Panc1 (cell line): ENCODE measurements around the gene TNRC6B. TPM values are rescaled to one million over a fixed set of nuclear protein-coding genes. Genes with fewer than 3 reads are reported as not detected.

Experiments
- ATAC-seq: fragments of 200-7000 bp; cut with Tn5 transposase; 2 replicates; pipeline ENCODE4 v1.9.1; 2020; ENCODE audit warnings: mild to moderate bottlenecking, moderate library complexity
- BruUV-seq: library from RNA; stranded (reverse); fragments of 400-500 nt; replicated peaks from 2 replicates; lab custom pipeline; 2021; lab: Mats Ljungman, UMichigan
- CTCF ChIA-PET: fragments of 300-600 bp; sonication (Branson Sonifier 250); formaldehyde crosslinking; loops from one replicate; lab custom pipeline; 2022; ENCODE audit warnings: antibody characterized with exemption; lab: Charles Lee
- POLR2A ChIA-PET: fragments of 300-600 bp; sonication (Branson Sonifier 250); formaldehyde crosslinking; loops from one replicate; lab custom pipeline; 2022; ENCODE audit warnings: antibody characterized with exemption; lab: Charles Lee
- DNase-seq: peaks from one replicate; pipeline ENCODE4 v3.0.0-alpha.2; 2010; ENCODE audit warnings: low read depth, low spot score
- H3K27ac ChIP-seq: 2 replicates; pipeline ENCODE4 v1.5.1; 2011; ENCODE audit warnings: mild to moderate bottlenecking, low read length, inconsistent platforms
- H3K27me3 ChIP-seq: fragments of 200-500 bp; sonication (Bioruptor generic); 2 replicates; pipeline ENCODE4 v1.6.0; 2014; ENCODE audit warnings: low read length, inconsistent platforms; ENCODE audit not compliant: control insufficient read depth, insufficient read depth
- H3K36me3 ChIP-seq: fragments of 200-500 bp; sonication (Bioruptor generic); 2 replicates; pipeline ENCODE4 v1.5.1; 2014; ENCODE audit warnings: inconsistent platforms, mild to moderate bottlenecking, low read length, moderate library complexity; ENCODE audit not compliant: control insufficient read depth, insufficient read depth
- H3K4me1 ChIP-seq: 2 replicates; pipeline ENCODE4 v1.5.1; 2011; ENCODE audit warnings: inconsistent platforms, mild to moderate bottlenecking, low read length, moderate library complexity; ENCODE audit not compliant: control insufficient read depth, insufficient read depth
- H3K4me3 ChIP-seq, 2 experiments: 2 replicates each; pipeline ENCODE4 v1.5.1; 2011 to 2012; ENCODE audit warnings: low read depth in 2 of 2, low read length in 2 of 2, mild to moderate bottlenecking in 2 of 2, inconsistent platforms in 1 of 2, moderate library complexity in 1 of 2
- H3K9me3 ChIP-seq: fragments of 200-500 bp; sonication (Bioruptor generic); 2 replicates; pipeline ENCODE4 v1.5.1; 2014; ENCODE audit warnings: low read depth, mild to moderate bottlenecking, inconsistent platforms, low read length, moderate library complexity; ENCODE audit not compliant: control insufficient read depth, insufficient read depth
- CTCF ChIP-seq: fragments of 450-650 bp; IDR thresholded peaks from 2 replicates; pipeline ENCODE4 v1.5.1; 2017; ENCODE audit warnings: mild to moderate bottlenecking
- POLR2AphosphoS5 ChIP-seq: IDR thresholded peaks from 2 replicates; pipeline ENCODE4 v1.6.1; 2012; ENCODE audit warnings: mild to moderate bottlenecking, low read depth, low read length, moderate library complexity
- REST ChIP-seq, 2 experiments: IDR thresholded peaks; 2 replicates each; pipeline ENCODE4 v1.6.1; 2011 to 2012; ENCODE audit warnings: low read depth in 2 of 2, control low read depth in 1 of 2, low read length in 1 of 2, mild to moderate bottlenecking in 1 of 2, moderate library complexity in 1 of 2; ENCODE audit not compliant: insufficient read depth in 1 of 2
- SIN3A ChIP-seq: IDR thresholded peaks from 2 replicates; pipeline ENCODE4 v1.6.1; 2012; ENCODE audit warnings: low read depth, mild to moderate bottlenecking, low read length, moderate library complexity, borderline replicate concordance; ENCODE audit not compliant: insufficient read depth
- TCF7L2 ChIP-seq: IDR thresholded peaks from 2 replicates; pipeline ENCODE4 v1.6.1; 2011; ENCODE audit warnings: mild to moderate bottlenecking, low read depth, low read length, inconsistent platforms
- in situ Hi-C: cut with HindIII; loops from 2 replicates; pipeline ENCODE4 v1.10.0; 2016; ENCODE audit warnings: low sequenced_read_pairs, low pct_unique_long_range_greater_than_20kb
- intact Hi-C: fragments of 100-400 bp; cut with micrococcal nuclease; formaldehyde crosslinking; loops from one replicate; pipeline ENCODE4 v1.10.0; 2022; ENCODE audit not compliant: unreplicated experiment
- total RNA-seq: library from RNA; stranded (reverse); gene quantifications from one replicate; pipeline ENCODE4 v1.2.1, GENCODE V29; 2021; ENCODE audit not compliant: unreplicated experiment

Gene TNRC6B
- total RNA-seq, 1 experiment from 2014 or later: 30.7 TPM

GRCh38 chr22:40322021-40322420 lies 144.3 kb downstream of the TNRC6B start:
- H3K36me3 ChIP-seq: peaks cover 2% of the 10 kb centered on the region; the same call in 1 of the 2 replicates
- POLR2A ChIA-PET: no interaction called here

GRCh38 chr22:40322818-40323447 lies 145.2 kb downstream of the TNRC6B start:
- no peaks in the 10 kb centered on the region for H3K27me3 ChIP-seq
- CTCF ChIA-PET: no interaction called here
- no peaks in the 10 kb centered on the region for H3K4me1 ChIP-seq
- POLR2A ChIA-PET: no interaction called here
- no peak for TF ChIP-seq CTCF
- TF ChIP-seq TCF7L2: no peak
- TF ChIP-seq POLR2AphosphoS5: no peak
- TF ChIP-seq REST (IDR thresholded peaks at IDR 0.05; ENCODE audit: insufficient read depth in 1 of 2, low read depth in 2 of 2, low read length in 1 of 2): no peak
- TF ChIP-seq SIN3A: no peak
- H3K9me3 ChIP-seq: no peaks in the 10 kb centered on the region
- H3K27ac ChIP-seq: no peak overlapping the region
- ATAC-seq: no peak
- no peak overlapping the region for H3K4me3 ChIP-seq
- peaks cover 2% of the 10 kb centered on the region; the same call in 1 of the 2 replicates for H3K36me3 ChIP-seq
- intact Hi-C loops (no loop called here), in situ Hi-C loops (no loop called here)
- no TSS peak for BruUV-seq
- DNase-seq: no peak

More at GRCh38 chr22:40322021-40322420, 144.3 kb downstream of the TNRC6B start:
- H3K27ac ChIP-seq: no peak overlapping the region
- ATAC-seq (no peak), DNase-seq (no peak)
- H3K4me3 ChIP-seq: no peak overlapping the region
- in situ Hi-C loops: no loop called here
- intact Hi-C loops: no loop called here
- CTCF ChIA-PET: no interaction called here
- no TSS peak for BruUV-seq
- TF ChIP-seq POLR2AphosphoS5: no peak
- no peak for TF ChIP-seq REST (IDR thresholded peaks at IDR 0.05; ENCODE audit: insufficient read depth in 1 of 2, low read depth in 2 of 2, low read length in 1 of 2)
- no peak for TF ChIP-seq TCF7L2
- no peak for TF ChIP-seq CTCF
- TF ChIP-seq SIN3A: no peak
- H3K27me3 ChIP-seq: no peaks in the 10 kb centered on the region
- no peaks in the 10 kb centered on the region for H3K9me3 ChIP-seq
- H3K4me1 ChIP-seq: no peaks in the 10 kb centered on the region
